Neural cell (in vitro differentiated cells): ENCODE data around the gene DIP2C. TPM values are rescaled to one million over a fixed set of nuclear protein-coding genes. Genes with fewer than 3 reads are reported as not detected.

Experiments
- H2AFZ ChIP-seq: fragments of 200-600, 300-800 bp; sonication (generic), shearing (Covaris generic); 2 replicates; pipeline ENCODE4 v1.6.0; 2014; ENCODE audit warnings: low read depth, mild to moderate bottlenecking, antibody characterized with exemption, low read length, moderate library complexity
- H3F3A ChIP-seq: fragments of 200-600 bp; shearing (Covaris generic); 2 replicates; pipeline ENCODE4 v1.6.1; 2016; ENCODE audit warnings: mild to moderate bottlenecking, moderate library complexity, mixed read lengths, antibody characterized with exemption, low read length; ENCODE audit not compliant: insufficient read depth, poor library complexity, severe bottlenecking
- H3K27ac ChIP-seq: fragments of 200-600, 300-800 bp; sonication (generic), shearing (Covaris generic); 2 replicates; pipeline ENCODE4 v1.5.1; 2014; ENCODE audit warnings: mild to moderate bottlenecking, low read length, moderate library complexity
- H3K27me3 ChIP-seq: fragments of 300-800, 200-600 bp; sonication (generic), shearing (Covaris generic); 2 replicates; pipeline ENCODE4 v1.6.0; 2014; ENCODE audit warnings: mild to moderate bottlenecking, low read depth, low read length, moderate library complexity; ENCODE audit not compliant: insufficient read depth
- H3K36me3 ChIP-seq: fragments of 300-800, 200-600 bp; sonication (generic), shearing (Covaris generic); 2 replicates; pipeline ENCODE4 v1.5.1; 2014; ENCODE audit warnings: mild to moderate bottlenecking, antibody characterized with exemption, low read length, moderate library complexity; ENCODE audit not compliant: insufficient read depth
- H3K4me2 ChIP-seq: fragments of 300-800, 200-600 bp; sonication (generic), shearing (Covaris generic); 2 replicates; pipeline ENCODE4 v1.6.0; 2014; ENCODE audit warnings: mild to moderate bottlenecking, low read length
- H3K4me3 ChIP-seq: fragments of 300-800, 200-600 bp; sonication (generic), shearing (Covaris generic); 2 replicates; pipeline ENCODE4 v1.5.1; 2014; ENCODE audit warnings: mild to moderate bottlenecking, low read length, moderate library complexity
- H3K79me2 ChIP-seq: fragments of 200-600 bp; shearing (Covaris generic); replicated peaks from 2 replicates; pipeline ENCODE4 v1.6.0; 2014; ENCODE audit warnings: mild to moderate bottlenecking, low read length, moderate library complexity; ENCODE audit not compliant: insufficient read depth
- H3K9ac ChIP-seq: fragments of 300-800, 200-600 bp; sonication (generic), shearing (Covaris generic); 2 replicates; pipeline ENCODE4 v1.6.1; 2016; ENCODE audit warnings: mild to moderate bottlenecking, low read length, mixed read lengths
- H3K9me2 ChIP-seq: fragments of 200-600 bp; shearing (Covaris generic); 2 replicates; pipeline ENCODE4 v1.6.1; 2016; ENCODE audit warnings: mild to moderate bottlenecking, low read length, mixed read lengths; ENCODE audit not compliant: insufficient read depth
- H3K9me3 ChIP-seq: fragments of 200-600, 300-800 bp; sonication (generic), shearing (Covaris generic); 2 replicates; pipeline ENCODE4 v1.6.1; 2016; ENCODE audit warnings: mild to moderate bottlenecking, mixed run types, low read length, moderate library complexity, mixed read lengths
- H4K20me1 ChIP-seq: fragments of 200-600 bp; shearing (Covaris generic); 2 replicates; pipeline ENCODE4 v1.6.1; 2016; ENCODE audit warnings: mild to moderate bottlenecking, mixed run types; ENCODE audit not compliant: insufficient read depth
- CTCF ChIP-seq: fragments of 450-650 bp; IDR thresholded peaks from 2 replicates; pipeline ENCODE4 v1.5.1; 2014; ENCODE audit warnings: antibody characterized with exemption, mild to moderate bottlenecking, moderate library complexity; ENCODE audit not compliant: poor library complexity, severe bottlenecking
- EP300 ChIP-seq: fragments of 450-650 bp; conservative IDR thresholded peaks from 2 replicates; pipeline ENCODE4 v1.6.1; 2014; ENCODE audit warnings: antibody characterized with exemption, mild to moderate bottlenecking, moderate library complexity; ENCODE audit not compliant: poor library complexity, severe bottlenecking
- EZH2 ChIP-seq: fragments of 200-600, 300-800 bp; shearing (Covaris generic), sonication (generic); IDR thresholded peaks from 2 replicates; pipeline ENCODE4 v1.6.1; 2014; ENCODE audit warnings: antibody characterized with exemption, low read length, borderline replicate concordance, mild to moderate bottlenecking; ENCODE audit not compliant: insufficient read depth, poor library complexity, severe bottlenecking
- MXI1 ChIP-seq: fragments of 450-650 bp; conservative IDR thresholded peaks from 2 replicates; pipeline ENCODE4 v1.6.1; 2014; ENCODE audit warnings: antibody characterized with exemption, mild to moderate bottlenecking; ENCODE audit not compliant: poor library complexity, severe bottlenecking
- POLR2AphosphoS5 ChIP-seq: IDR thresholded peaks from 2 replicates; pipeline ENCODE4 v1.6.1; 2012
- RAD21 ChIP-seq: fragments of 450-650 bp; conservative IDR thresholded peaks from 2 replicates; pipeline ENCODE4 v1.6.1; 2014; ENCODE audit warnings: antibody characterized with exemption, mild to moderate bottlenecking, moderate library complexity
- SMC3 ChIP-seq: fragments of 450-650 bp; conservative IDR thresholded peaks from 2 replicates; pipeline ENCODE4 v1.6.1; 2014; ENCODE audit warnings: antibody characterized with exemption, mild to moderate bottlenecking, moderate library complexity; ENCODE audit not compliant: poor library complexity
- TAF1 ChIP-seq: IDR thresholded peaks from 2 replicates; pipeline ENCODE4 v1.6.1; 2012; ENCODE audit warnings: low read depth
- polyA plus RNA-seq: library from polyadenylated mRNA; depleted of rRNA; stranded (reverse); fragments of >200 nt; gene quantifications from 2 replicates; pipeline ENCODE4 v1.2.3, GENCODE V29; 2014
- TF ChIP-seq, protein P1 (sequence below): IDR thresholded peaks from 2 replicates; pipeline ENCODE4 v1.6.1; 2012; ENCODE audit warnings: borderline replicate concordance

DIP2C gene
- polyA plus RNA-seq, 1 donor from 2014 or later = 24.1 TPM

DNA sequence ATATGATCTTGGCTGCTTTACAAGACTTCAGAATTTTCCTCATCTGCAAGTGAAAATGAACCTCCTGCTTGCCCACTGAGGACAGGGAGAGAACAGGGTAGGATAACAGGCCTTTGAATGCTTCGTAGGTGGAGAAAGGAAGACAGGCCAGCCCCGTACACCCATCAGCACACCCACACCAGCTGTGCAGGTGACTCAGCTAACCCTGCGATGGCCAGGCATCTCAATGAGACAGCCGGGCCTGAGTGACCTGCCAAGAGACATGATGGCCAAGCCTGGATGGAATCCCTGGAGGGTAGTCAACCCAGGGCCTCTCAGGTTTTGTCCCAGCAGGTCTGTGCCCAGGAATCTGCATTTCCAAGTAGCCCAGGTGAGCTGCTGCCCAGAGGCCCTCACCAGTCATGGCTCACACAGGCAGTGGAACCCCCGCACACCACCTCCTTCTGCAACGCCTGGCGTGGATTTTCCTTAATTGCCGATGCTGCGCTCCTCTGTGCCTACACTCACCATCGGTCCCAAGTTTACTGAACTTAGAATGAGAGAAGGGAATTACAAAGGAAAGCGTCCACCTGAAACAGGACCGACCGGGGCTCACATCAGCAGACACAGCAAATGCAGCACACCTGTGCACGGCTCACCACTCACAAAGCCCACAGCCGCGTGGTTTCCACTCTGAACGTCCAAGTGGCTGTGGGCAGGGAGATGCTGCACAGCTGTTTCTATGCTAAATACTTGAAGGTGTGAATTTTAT, 163.7 kb downstream of the DIP2C start:
- no peaks in the 10 kb centered on the region for H3F3A ChIP-seq
- H3K9ac ChIP-seq = no peak overlapping the region
- no peak overlapping the region for H3K27ac ChIP-seq
- no peak overlapping the region for H2AFZ ChIP-seq
- H3K4me3 ChIP-seq = no peak overlapping the region
- TF ChIP-seq EP300 = no peak
- no peak for TF ChIP-seq EZH2
- TF ChIP-seq, protein P1, sequence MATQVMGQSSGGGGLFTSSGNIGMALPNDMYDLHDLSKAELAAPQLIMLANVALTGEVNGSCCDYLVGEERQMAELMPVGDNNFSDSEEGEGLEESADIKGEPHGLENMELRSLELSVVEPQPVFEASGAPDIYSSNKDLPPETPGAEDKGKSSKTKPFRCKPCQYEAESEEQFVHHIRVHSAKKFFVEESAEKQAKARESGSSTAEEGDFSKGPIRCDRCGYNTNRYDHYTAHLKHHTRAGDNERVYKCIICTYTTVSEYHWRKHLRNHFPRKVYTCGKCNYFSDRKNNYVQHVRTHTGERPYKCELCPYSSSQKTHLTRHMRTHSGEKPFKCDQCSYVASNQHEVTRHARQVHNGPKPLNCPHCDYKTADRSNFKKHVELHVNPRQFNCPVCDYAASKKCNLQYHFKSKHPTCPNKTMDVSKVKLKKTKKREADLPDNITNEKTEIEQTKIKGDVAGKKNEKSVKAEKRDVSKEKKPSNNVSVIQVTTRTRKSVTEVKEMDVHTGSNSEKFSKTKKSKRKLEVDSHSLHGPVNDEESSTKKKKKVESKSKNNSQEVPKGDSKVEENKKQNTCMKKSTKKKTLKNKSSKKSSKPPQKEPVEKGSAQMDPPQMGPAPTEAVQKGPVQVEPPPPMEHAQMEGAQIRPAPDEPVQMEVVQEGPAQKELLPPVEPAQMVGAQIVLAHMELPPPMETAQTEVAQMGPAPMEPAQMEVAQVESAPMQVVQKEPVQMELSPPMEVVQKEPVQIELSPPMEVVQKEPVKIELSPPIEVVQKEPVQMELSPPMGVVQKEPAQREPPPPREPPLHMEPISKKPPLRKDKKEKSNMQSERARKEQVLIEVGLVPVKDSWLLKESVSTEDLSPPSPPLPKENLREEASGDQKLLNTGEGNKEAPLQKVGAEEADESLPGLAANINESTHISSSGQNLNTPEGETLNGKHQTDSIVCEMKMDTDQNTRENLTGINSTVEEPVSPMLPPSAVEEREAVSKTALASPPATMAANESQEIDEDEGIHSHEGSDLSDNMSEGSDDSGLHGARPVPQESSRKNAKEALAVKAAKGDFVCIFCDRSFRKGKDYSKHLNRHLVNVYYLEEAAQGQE = no peak
- TF ChIP-seq SMC3 = no peak
- TF ChIP-seq RAD21 = no peak
- no peak for TF ChIP-seq MXI1
- no peak for TF ChIP-seq POLR2AphosphoS5
- no peak for TF ChIP-seq TAF1
- TF ChIP-seq CTCF = no peak
- no peaks in the 10 kb centered on the region for H3K36me3 ChIP-seq
- H3K79me2 ChIP-seq = peaks cover 61% of the 10 kb centered on the region
- no peaks in the 10 kb centered on the region for H3K27me3 ChIP-seq
- peaks cover 9% of the 10 kb centered on the region for H4K20me1 ChIP-seq
- no peaks in the 10 kb centered on the region for H3K9me3 ChIP-seq
- H3K4me2 ChIP-seq = no peak overlapping the region
- no peaks in the 10 kb centered on the region for H3K9me2 ChIP-seq

DNA sequence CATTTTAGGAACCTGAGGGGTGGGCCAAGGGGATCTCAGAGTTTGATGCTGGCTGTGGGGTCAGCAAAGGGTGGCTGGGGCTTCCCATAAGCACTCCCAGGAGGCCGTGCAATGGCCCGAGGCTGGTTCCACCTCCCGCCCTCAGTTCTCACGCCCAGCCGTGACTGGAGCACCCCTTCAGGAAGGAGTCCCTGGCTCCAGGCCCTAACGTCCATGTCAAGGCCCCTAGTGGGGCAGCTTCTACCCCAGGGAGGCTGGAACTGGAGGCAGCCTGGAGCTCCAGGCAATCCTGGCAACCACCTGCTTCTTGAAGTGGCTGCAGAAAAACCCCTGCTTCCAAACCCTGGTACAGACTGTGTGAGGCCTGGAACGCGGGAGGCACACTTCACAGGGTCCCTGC, 165.5 kb downstream of the DIP2C start:
- Histone ChIP-seq H3K27ac (no peak overlapping the region), H3K79me2 (peaks cover 56% of the 10 kb centered on the region), H3K9me3 (no peaks in the 10 kb centered on the region), H3K9ac (no peak overlapping the region), H2AFZ (no peak overlapping the region), H4K20me1 (peaks cover 9% of the 10 kb centered on the region), H3K36me3 (no peaks in the 10 kb centered on the region), H3K4me3 (no peak overlapping the region), H3K27me3 (no peaks in the 10 kb centered on the region), H3F3A (no peaks in the 10 kb centered on the region), H3K4me2 (no peak overlapping the region), H3K9me2 (no peaks in the 10 kb centered on the region)
- TF ChIP-seq TAF1 = no peak
- TF ChIP-seq, protein P1 = no peak
- no peak for TF ChIP-seq SMC3
- no peak for TF ChIP-seq MXI1
- no peak for TF ChIP-seq CTCF
- TF ChIP-seq POLR2AphosphoS5 = no peak
- no peak for TF ChIP-seq RAD21
- TF ChIP-seq EP300 = no peak
- TF ChIP-seq EZH2 = no peak
